ENCODE measurements around the gene PSAT1. TPM values are rescaled to one million over a fixed set of nuclear protein-coding genes. Genes with fewer than 3 reads are reported as not detected.

PSAT1 gene
- total and polyA plus RNA-seq, 2 of the 13 experiments (the other 11 are each of a cell fraction or from before 2014, with no cell fraction given) = 135 to 229 TPM

DNA sequence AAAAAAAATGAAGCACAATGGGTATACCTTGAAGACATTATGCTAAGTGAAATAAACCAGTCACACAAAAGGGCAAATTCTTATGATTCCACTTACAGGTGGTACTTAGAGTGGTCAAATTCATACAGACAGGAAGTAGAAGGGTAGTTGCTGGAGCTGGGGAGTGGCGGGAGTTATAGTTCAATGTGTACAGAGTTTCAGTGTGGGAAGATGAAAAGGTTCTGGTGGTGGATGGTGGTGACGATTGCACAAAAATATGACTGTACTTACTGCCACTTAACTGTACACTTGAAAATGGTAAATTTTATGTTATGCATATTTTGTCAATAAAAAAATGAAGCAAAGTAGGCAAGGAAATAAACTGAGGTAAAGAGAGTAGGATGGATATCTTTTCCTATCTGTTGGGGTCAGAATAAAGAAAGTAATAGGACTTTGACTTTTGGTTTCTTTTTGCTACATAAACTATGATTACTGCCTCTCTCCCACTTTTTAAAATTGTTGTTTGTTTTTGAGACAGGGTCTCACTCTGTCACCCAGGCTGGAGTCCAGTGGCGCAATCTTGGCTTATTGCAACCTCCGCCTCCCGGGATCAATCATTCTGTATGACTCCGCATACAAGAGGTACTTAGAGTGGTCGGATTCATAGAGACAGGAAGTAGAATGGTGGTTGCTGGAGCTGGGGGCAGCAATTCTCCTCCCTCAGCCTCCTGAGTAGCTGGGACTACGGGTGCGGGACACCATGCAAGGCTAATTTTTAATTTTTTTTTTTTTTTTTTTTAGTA lies 4.0 kb upstream of the PSAT1 start:
- ATAC-seq = no peak
- no peaks in the 10 kb centered on the region; a peak in 1 of 5 replicates for H3K27me3 ChIP-seq (ENCODE audit: control insufficient read depth in 1 of 2, insufficient read depth in 2 of 2, low read length in 2 of 2)
- H4K20me1 ChIP-seq (ENCODE audit: insufficient read depth, low read length) = no peaks in the 10 kb centered on the region
- H3K79me2 ChIP-seq (ENCODE audit: insufficient read depth, low read length) = peaks cover 9% of the 10 kb centered on the region
- in situ Hi-C loops (cut with HindIII; ENCODE audit: extremely low pct_ligation_motif_present, low pct_unique_long_range_greater_than_20kb) (no loop called here), intact Hi-C loops (cut with micrococcal nuclease; ENCODE audit: unreplicated experiment) (loop anchor here (10.0 kb wide), 1 partner anchor 258 kb away; the partner anchor contains the start of gene GNAQ)
- ChIA-PET POLR2A (interaction anchor here (0.7 to 6.7 kb wide), 4 partner anchors 10 to 35 kb away, joined by 3 to 114 read pairs (median 40); no protein-coding TSS in a partner anchor), CTCF (ENCODE audit: low intra/inter-chr PET ratio, low total read pairs) (no interaction called here)
- peak; percentile 62 for DNase-seq (ENCODE audit: low spot score)
- peaks cover 80% of the 10 kb centered on the region for H3K4me1 ChIP-seq (ENCODE audit: insufficient read depth, low read length)
- H3K9me3 ChIP-seq (ENCODE audit: low read length) = no peaks in the 10 kb centered on the region
- H3K4me2 ChIP-seq (ENCODE audit: low read depth, low read length) = peak overlapping the region; percentile 63
- H3K4me3 ChIP-seq (replicated peaks in 1 of 3; ENCODE audit: insufficient read depth in 1 of 3, low read depth in 2 of 3, low read length in 3 of 3) = peak overlapping the region in 2 of 3 experiments; percentile 13 to 45; a peak in 3 of 6 replicates
- FAIRE-seq = no peak
- 22% methylated on average over 9 of the region's 9 CpGs for WGBS (ENCODE audit: low lambda C conversion rate)
- H3K36me3 ChIP-seq (replicated peaks in 1 of 2; ENCODE audit: control insufficient read depth in 1 of 2, insufficient read depth in 2 of 2, low read length in 2 of 2) = no peaks in the 10 kb centered on the region
- no TSS peak for BruUV-seq (replicated peaks)
- peak overlapping the region; percentile 58 for H3K27ac ChIP-seq (ENCODE audit: extremely low read length, insufficient read depth, low read length)
- no peak overlapping the region for H2AFZ ChIP-seq (ENCODE audit: low read length)
- no peak overlapping the region for H3K9ac ChIP-seq (ENCODE audit: insufficient read depth, low read depth, low read length)
- TF ChIP-seq ZBTB7A (CRISPR knock-in tag; IDR thresholded peaks at IDR 0.05) = peak; percentile 41; the same call in 1 of the 2 replicates
- no peak for TF ChIP-seq GZF1 (CRISPR knock-in tag; IDR thresholded peaks at IDR 0.05)
- TF ChIP-seq JUNB (CRISPR knock-in tag; IDR thresholded peaks at IDR 0.05; ENCODE audit: borderline replicate concordance) = 0 out of 2 replicates have a peak, but pooled peaks have one; percentile 21
- no peak for TF ChIP-seq HDAC6 (IDR thresholded peaks at IDR 0.05; ENCODE audit: low read depth, low read length)
- no peak for TF ChIP-seq ZNF788 (CRISPR knock-in tag; IDR thresholded peaks at IDR 0.05; ENCODE audit: borderline replicate concordance)
- TF ChIP-seq, protein P1, sequence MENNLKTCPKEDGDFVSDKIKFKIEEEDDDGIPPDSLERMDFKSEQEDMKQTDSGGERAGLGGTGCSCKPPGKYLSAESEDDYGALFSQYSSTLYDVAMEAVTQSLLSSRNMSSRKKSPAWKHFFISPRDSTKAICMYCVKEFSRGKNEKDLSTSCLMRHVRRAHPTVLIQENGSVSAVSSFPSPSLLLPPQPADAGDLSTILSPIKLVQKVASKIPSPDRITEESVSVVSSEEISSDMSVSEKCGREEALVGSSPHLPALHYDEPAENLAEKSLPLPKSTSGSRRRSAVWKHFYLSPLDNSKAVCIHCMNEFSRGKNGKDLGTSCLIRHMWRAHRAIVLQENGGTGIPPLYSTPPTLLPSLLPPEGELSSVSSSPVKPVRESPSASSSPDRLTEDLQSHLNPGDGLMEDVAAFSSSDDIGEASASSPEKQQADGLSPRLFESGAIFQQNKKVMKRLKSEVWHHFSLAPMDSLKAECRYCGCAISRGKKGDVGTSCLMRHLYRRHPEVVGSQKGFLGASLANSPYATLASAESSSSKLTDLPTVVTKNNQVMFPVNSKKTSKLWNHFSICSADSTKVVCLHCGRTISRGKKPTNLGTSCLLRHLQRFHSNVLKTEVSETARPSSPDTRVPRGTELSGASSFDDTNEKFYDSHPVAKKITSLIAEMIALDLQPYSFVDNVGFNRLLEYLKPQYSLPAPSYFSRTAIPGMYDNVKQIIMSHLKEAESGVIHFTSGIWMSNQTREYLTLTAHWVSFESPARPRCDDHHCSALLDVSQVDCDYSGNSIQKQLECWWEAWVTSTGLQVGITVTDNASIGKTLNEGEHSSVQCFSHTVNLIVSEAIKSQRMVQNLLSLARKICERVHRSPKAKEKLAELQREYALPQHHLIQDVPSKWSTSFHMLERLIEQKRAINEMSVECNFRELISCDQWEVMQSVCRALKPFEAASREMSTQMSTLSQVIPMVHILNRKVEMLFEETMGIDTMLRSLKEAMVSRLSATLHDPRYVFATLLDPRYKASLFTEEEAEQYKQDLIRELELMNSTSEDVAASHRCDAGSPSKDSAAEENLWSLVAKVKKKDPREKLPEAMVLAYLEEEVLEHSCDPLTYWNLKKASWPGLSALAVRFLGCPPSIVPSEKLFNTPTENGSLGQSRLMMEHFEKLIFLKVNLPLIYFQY (CRISPR knock-in tag; IDR thresholded peaks at IDR 0.05; ENCODE audit: borderline replicate concordance) = no peak
- TF ChIP-seq ZNF205 (CRISPR knock-in tag; IDR thresholded peaks at IDR 0.05) = no peak
- TF ChIP-seq, protein P2, sequence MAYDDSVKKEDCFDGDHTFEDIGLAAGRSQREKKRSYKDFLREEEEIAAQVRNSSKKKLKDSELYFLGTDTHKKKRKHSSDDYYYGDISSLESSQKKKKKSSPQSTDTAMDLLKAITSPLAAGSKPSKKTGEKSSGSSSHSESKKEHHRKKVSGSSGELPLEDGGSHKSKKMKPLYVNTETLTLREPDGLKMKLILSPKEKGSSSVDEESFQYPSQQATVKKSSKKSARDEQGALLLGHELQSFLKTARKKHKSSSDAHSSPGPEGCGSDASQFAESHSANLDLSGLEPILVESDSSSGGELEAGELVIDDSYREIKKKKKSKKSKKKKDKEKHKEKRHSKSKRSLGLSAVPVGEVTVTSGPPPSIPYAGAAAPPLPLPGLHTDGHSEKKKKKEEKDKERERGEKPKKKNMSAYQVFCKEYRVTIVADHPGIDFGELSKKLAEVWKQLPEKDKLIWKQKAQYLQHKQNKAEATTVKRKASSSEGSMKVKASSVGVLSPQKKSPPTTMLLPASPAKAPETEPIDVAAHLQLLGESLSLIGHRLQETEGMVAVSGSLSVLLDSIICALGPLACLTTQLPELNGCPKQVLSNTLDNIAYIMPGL (CRISPR knock-in tag; IDR thresholded peaks at IDR 0.05; ENCODE audit: borderline replicate concordance in 1 of 2, low read depth in 1 of 2) = no peak
- TF ChIP-seq ZKSCAN8 (CRISPR knock-in tag; IDR thresholded peaks at IDR 0.05; ENCODE audit: borderline replicate concordance) = no peak
- TF ChIP-seq CENPT (CRISPR knock-in tag; IDR thresholded peaks at IDR 0.05; ENCODE audit: low read depth) = no peak
- peak; percentile 26; the same call in 1 of the 2 replicates for TF ChIP-seq HNF4A (CRISPR knock-in tag; IDR thresholded peaks at IDR 0.05)
- no peak for TF ChIP-seq ZNF44 (CRISPR knock-in tag; IDR thresholded peaks at IDR 0.05)
- TF ChIP-seq NCOR1 (IDR thresholded peaks at IDR 0.05; ENCODE audit: borderline replicate concordance, low read length) = no peak; the same call in 1 of the 2 replicates
- TF ChIP-seq, protein P3, sequence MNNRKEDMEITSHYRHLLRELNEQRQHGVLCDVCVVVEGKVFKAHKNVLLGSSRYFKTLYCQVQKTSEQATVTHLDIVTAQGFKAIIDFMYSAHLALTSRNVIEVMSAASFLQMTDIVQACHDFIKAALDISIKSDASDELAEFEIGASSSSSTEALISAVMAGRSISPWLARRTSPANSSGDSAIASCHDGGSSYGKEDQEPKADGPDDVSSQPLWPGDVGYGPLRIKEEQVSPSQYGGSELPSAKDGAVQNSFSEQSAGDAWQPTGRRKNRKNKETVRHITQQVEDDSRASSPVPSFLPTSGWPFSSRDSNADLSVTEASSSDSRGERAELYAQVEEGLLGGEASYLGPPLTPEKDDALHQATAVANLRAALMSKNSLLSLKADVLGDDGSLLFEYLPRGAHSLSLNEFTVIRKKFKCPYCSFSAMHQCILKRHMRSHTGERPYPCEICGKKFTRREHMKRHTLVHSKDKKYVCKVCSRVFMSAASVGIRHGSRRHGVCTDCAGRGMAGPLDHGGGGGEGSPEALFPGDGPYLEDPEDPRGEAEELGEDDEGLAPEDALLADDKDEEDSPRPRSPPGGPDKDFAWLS (CRISPR knock-in tag; IDR thresholded peaks at IDR 0.05; ENCODE audit: borderline replicate concordance) = no peak
- no peak for TF ChIP-seq ZNF607 (CRISPR knock-in tag; IDR thresholded peaks at IDR 0.05; ENCODE audit: borderline replicate concordance)
- no peak for TF ChIP-seq ZNF75D (CRISPR knock-in tag; IDR thresholded peaks at IDR 0.05; ENCODE audit: borderline replicate concordance)

Measured in HepG2 (cell line).